Natural killer cell treated with Interleukin-12 subunit alpha and Interleukin-12 subunit beta and Interleukin-15 and Interleukin-18, amount 100 ng/mL, for 72 hours (primary cell): Measurements from ENCODE around the gene PCBP3. TPM values are rescaled to one million over a fixed set of nuclear protein-coding genes. Genes with fewer than 3 reads are reported as not detected.

Source experiments
- ATAC-seq, 2 donors: fragments of 150-1000 bp; cut with Tn5 transposase in 1 of 2; sonication (Bioruptor Pico), chemical (Tn5 transposase) in 1 of 2; 2 replicates each; pipeline ENCODE4 v1.10.0; 2021
- DNase-seq: peaks from one replicate; pipeline ENCODE4 v3.0.0; 2022; ENCODE audit warnings: low spot score
- H3K27ac Mint-ChIP-seq, 2 donors: 1 replicate in 1 of 2; 2 replicates in 1 of 2; pipeline ENCODE4 v1.8.0; 2022; ENCODE audit warnings: mixed read lengths in 2 of 2, mild to moderate bottlenecking in 1 of 2, moderate library complexity in 1 of 2
- H3K27me3 Mint-ChIP-seq, 2 donors: 1 replicate in 1 of 2; 2 replicates in 1 of 2; pipeline ENCODE4 v1.8.0; 2022; ENCODE audit warnings: mixed read lengths in 2 of 2
- H3K36me3 Mint-ChIP-seq: one replicate; pipeline ENCODE4 v1.8.0; 2022; ENCODE audit warnings: mixed read lengths
- H3K4me1 Mint-ChIP-seq, 2 donors: 1 replicate in 1 of 2; 2 replicates in 1 of 2; pipeline ENCODE4 v1.8.0; 2022; ENCODE audit warnings: low read depth in 2 of 2, mixed read lengths in 2 of 2, mild to moderate bottlenecking in 1 of 2
- H3K4me3 Mint-ChIP-seq: one replicate; pipeline ENCODE4 v1.8.0; 2022; ENCODE audit warnings: mixed read lengths
- H3K9me3 Mint-ChIP-seq: 2 replicates; pipeline ENCODE4 v1.8.0; 2022; ENCODE audit warnings: mixed read lengths
- total RNA-seq, 2 donors: library from RNA; stranded (reverse); gene quantifications; one replicate each; pipeline ENCODE4 v1.2.3, GENCODE V29; 2022

The PCBP3 gene
- total RNA-seq, 2 donors from 2014 or later: 0.43 to 1.4 TPM

DNA sequence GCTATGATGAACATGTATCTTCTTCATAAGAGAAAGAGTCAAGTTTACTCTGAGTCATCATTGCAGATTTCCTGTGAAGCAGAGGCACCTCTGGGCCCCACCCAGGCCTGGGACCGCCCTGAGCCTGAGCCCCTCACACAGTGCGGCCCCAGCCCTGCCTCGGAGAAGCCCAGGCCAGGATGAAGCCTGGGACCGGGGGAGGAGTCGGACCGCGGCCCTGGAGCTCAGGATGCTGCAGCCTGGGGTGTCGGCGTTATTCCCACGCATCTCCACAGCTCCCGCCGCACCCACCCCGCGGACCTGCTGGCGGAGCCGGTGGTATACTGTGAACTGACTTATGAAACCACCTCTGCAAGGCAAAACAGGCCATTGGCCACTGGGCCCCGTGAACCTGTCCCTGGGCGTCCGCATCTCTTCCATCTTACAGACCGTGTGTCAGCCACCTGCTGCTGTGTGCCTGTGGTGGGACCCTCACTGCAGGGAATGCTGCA, 335.7 kb downstream of the PCBP3 start:
- peaks cover 15 to 16% of the 10 kb centered on the region in 2 donors for H3K27me3 Mint-ChIP-seq
- ATAC-seq (no peak), DNase-seq (no peak)
- H3K27ac Mint-ChIP-seq: no peak overlapping the region
- no peaks in the 10 kb centered on the region for H3K9me3 Mint-ChIP-seq
- no peak overlapping the region for H3K4me3 Mint-ChIP-seq
- H3K36me3 Mint-ChIP-seq: no peaks in the 10 kb centered on the region
- peaks cover 8 to 13% of the 10 kb centered on the region in 2 donors for H3K4me1 Mint-ChIP-seq

DNA sequence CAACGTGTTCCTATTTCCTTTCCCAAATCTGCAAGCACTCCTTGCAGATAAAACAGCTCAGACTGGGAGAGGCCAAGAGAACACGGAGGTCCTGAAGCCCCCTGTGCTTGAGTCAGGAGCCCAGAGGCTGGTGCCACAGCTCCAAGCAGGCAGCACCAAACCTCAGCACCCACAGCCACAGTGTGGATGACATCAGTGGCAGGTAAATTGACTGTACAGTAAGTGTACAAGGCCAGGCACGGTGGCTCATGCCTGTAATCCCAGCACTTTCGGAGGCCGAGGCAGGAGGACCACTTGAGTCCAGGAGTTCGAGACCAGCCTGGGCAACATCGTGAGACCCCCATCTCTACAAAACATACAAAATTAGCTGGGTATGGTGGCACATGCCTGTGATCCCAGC, 336.1 kb downstream of the PCBP3 start:
- H3K9me3 Mint-ChIP-seq: peaks cover 2% of the 10 kb centered on the region
- peaks cover 17 to 18% of the 10 kb centered on the region in 2 donors for H3K27me3 Mint-ChIP-seq
- H3K27ac Mint-ChIP-seq: no peak overlapping the region
- DNase-seq (no peak), ATAC-seq (no peak)
- H3K4me1 Mint-ChIP-seq: peaks cover 9 to 16% of the 10 kb centered on the region in 2 donors
- no peak overlapping the region for H3K4me3 Mint-ChIP-seq
- H3K36me3 Mint-ChIP-seq: no peaks in the 10 kb centered on the region

DNA sequence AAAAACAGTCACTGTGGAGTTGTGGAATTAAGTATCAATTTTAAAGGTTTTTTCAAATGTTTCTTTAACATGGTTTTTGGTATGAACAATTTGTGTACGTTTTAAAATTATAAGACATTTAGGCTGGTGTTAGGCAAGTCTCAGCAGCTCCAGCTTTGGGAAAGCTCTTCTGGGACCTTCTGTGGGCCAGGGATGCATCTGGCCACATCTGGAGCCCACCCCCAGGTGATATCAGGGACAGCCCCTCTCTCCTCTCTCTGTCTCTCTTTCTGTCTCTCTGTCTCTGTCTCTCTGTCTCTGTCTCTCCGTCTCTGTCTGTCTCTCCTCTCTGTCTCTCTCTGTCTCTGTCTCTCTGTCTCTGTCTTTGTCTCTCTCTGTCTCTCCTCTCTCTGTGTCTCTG, 336.7 kb downstream of the PCBP3 start:
- no peak for DNase-seq
- no peak for ATAC-seq
- Mint-ChIP-seq H3K36me3 (no peaks in the 10 kb centered on the region), H3K4me3 (no peak overlapping the region), H3K4me1 (peaks cover 11 to 14% of the 10 kb centered on the region in 2 donors), H3K9me3 (peaks cover 6% of the 10 kb centered on the region), H3K27ac (no peak overlapping the region), H3K27me3 (peaks cover 20 to 24% of the 10 kb centered on the region in 2 donors)

DNA sequence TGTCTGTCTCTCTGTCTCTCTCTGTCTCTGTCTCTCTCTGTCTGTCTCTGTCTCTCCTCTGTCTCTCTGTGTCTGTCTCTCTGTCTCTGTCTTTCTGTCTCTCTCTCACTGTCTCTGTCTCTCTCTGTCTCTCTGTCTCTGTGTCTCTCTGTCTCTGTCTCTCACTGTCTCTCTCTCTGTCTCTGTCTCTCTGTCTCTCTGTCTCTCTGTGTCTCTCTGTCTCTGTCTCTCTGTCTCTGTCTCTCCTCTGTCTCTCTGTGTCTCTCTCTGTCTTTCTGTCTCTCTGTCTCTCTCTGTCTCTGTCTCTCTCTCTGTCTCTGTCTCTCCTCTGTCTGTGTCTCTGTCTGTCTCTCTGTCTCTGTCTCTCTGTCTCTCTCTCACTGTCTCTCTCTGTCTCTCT, 337.2 kb downstream of the PCBP3 start:
- Mint-ChIP-seq H3K36me3 (no peaks in the 10 kb centered on the region), H3K4me1 (peaks cover 6 to 10% of the 10 kb centered on the region in 2 donors), H3K4me3 (no peak overlapping the region), H3K27ac (no peak overlapping the region), H3K9me3 (peaks cover 6% of the 10 kb centered on the region), H3K27me3 (peaks cover 16 to 19% of the 10 kb centered on the region in 2 donors)
- no peak for ATAC-seq
- no peak for DNase-seq

DNA sequence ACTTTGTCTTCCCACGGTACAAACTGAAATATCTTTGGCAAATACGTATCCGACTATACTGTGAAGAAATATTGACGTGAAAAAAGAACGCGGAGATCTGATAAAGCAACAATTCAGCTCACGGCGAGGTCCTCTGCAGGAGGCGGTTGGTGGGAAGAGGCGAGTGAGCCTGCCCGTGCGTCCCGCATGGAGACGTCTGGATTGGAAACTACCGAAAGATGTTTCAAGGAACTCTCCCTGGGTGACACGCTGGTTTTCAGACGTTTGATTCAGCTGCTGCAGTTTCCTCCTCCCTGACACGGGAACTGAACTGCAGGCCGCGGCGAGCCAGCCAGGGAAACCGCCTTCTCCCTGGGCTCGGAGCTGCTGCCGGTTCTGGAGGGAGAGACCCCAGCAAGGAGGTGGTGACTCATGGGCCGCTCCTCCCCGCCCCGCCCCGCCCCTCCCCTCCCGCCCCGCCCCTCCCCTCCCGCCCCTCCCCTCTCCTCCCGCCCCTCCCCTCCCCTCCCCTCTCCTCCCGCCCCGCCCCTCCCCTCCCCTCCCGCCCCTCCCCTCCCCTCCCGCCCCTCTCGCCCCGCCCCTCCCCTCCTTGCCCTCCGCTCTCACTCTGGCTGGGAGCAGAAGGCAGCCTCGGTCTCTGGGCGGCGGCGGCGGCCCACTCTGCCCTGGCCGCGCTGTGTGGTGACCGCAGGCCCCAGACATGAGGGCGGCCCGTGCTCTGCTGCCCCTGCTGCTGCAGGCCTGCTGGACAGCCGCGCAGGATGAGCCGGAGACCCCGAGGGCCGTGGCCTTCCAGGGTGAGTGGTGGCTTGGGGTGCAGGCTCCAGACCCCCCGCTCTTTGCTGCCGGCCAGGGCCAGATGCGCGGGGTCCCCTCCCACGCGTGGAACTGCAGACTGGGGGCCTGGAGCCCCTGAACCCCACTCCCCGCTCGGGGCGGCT, 337.9 kb downstream of the PCBP3 start, which contains the start of gene COL6A1:
Gene COL6A1, plus strand, starts transcription at position 620 of the 941 bp plus-strand sequence. Its CDS starts 81 bp downstream, at position 701.
- no peak for DNase-seq
- Mint-ChIP-seq H3K9me3 (peaks cover 6% of the 10 kb centered on the region), H3K27me3 (peaks cover 8 to 16% of the 10 kb centered on the region in 2 donors), H3K4me1 (peaks cover 5 to 6% of the 10 kb centered on the region in 2 donors), H3K36me3 (no peaks in the 10 kb centered on the region), H3K4me3 (no peak within 1 kb of the TSS), H3K27ac (no peak within 1 kb of the TSS)
- ATAC-seq: peak; percentile 61 to 75

DNA sequence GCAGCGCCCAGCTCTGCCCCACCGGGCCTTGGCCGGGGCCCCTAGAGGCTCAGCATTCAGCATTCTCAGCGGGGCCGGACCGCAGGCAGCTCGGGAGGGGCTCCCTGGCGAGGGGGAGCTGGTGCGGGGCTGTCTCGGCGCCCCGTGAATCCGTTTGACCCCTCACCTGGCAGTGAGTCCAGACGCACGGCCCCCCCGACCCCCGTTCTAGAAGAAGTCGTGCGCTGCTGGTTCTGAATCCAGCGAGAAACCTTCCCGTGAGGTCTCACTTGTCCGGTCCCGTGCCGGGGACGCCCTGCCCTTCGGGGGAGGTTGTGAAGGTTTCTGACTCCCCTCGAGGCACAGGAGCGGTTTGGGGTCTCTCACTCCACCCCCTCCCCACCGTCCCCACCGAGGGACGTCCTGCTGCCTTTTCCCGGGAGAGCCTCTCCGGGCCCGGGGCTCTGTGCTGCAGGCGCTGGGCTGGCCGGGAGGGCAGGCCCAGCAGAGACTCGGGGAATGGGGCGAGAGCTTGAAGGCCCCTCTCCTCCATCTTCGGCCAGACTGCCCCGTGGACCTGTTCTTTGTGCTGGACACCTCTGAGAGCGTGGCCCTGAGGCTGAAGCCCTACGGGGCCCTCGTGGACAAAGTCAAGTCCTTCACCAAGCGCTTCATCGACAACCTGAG, 338.7 kb downstream of the PCBP3 start:
- no peak for ATAC-seq
- Mint-ChIP-seq H3K9me3 (peaks cover 6% of the 10 kb centered on the region), H3K27me3 (peaks cover 8 to 16% of the 10 kb centered on the region in 2 donors), H3K27ac (no peak overlapping the region), H3K4me3 (no peak overlapping the region), H3K36me3 (no peaks in the 10 kb centered on the region), H3K4me1 (peaks cover 5 to 6% of the 10 kb centered on the region in 2 donors)
- peak; percentile 52 for DNase-seq

DNA sequence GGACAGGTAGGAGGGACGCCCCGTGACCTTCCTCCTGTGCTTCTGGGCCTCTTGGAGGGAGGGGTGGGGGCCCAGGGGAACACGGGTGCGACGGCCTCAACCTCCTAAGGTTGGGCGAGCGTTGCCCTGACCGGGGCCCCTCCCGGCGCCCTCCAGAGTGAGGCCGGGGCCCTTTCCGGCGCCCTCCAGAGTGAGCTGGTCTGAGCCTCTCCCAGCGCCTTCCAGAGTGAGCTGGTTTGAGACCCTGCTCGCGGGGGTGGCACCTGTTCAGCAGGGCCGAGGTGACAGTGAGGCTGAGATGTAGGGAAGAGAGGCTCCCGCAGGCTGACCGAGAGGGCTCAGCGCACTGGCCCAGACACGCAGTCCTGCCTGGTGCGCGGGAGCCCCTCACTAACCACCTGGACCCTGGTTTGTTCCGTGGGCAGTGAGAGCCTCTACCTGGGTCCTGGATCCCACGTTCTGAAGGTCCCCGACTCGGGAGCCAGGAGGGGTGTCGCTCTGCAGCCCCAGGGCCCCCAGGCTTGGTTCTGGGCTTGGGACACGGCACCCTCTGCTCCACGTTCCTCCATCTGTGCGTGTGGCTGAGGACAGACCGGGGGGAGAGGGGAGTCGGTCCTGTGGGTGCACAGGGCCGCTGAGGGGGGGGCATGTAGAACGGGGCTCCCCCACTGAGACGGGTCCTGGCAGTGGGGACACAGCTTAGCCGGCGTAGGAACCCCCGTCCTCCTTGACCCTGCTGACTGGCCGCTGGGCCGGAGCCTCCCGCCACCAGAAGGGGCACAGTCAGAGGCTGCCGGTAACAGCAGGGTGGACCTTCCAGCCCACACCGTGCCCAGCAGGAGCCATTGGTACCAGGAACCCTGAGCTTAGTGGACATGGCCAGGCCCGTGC, 339.5 kb downstream of the PCBP3 start:
- peaks cover 8 to 16% of the 10 kb centered on the region in 2 donors for H3K27me3 Mint-ChIP-seq
- peaks cover 6% of the 10 kb centered on the region for H3K9me3 Mint-ChIP-seq
- H3K4me1 Mint-ChIP-seq: peaks cover 5 to 6% of the 10 kb centered on the region in 2 donors
- peak; percentile 56 for DNase-seq
- no peak overlapping the region for H3K27ac Mint-ChIP-seq
- H3K36me3 Mint-ChIP-seq: no peaks in the 10 kb centered on the region
- no peak overlapping the region for H3K4me3 Mint-ChIP-seq
- no peak for ATAC-seq

DNA sequence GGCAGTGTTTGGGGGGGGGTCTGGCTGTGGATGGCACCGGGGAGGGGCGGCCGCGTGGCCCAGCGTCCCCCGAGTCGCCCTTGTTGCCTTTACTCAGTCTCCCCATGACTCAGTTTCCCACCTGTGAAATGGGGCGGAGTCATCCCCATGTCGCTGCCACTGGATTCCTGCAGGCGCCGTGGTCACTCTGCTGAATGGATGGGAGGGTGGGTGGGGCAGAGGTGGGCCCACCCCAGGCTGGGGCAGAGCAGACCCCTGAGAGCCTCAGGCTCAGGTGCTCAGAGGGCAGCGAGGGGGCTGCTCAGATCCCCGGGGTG, 340.1 kb downstream of the PCBP3 start:
- H3K4me1 Mint-ChIP-seq: peaks cover 3 to 5% of the 10 kb centered on the region in 2 donors
- H3K9me3 Mint-ChIP-seq: peaks cover 6% of the 10 kb centered on the region
- H3K4me3 Mint-ChIP-seq: no peak overlapping the region
- no peaks in the 10 kb centered on the region for H3K36me3 Mint-ChIP-seq
- DNase-seq (no peak), ATAC-seq (no peak)
- peaks cover 8 to 13% of the 10 kb centered on the region in 2 donors for H3K27me3 Mint-ChIP-seq
- no peak overlapping the region for H3K27ac Mint-ChIP-seq

DNA sequence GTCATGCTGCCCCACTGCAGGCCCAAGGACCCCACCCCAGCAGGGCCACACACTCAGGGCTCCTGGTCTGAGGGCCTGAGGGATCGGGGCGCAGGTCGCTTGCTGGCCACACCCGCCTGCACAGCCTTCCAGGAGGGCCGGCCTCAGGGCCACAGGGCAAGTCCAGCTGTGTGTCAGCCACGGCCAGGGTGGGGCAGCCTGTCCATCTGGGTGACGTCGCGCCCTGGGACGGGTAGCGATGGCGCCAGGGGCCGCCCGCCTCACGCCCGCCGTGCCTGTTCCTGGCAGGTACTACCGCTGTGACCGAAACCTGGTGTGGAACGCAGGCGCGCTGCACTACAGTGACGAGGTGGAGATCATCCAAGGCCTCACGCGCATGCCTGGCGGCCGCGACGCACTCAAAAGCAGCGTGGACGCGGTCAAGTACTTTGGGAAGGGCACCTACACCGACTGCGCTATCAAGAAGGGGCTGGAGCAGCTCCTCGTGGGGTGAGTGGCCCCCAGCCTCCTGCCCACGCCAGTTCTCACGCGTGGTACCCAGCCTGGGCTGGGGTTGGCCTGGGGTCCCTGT, 340.5 kb downstream of the PCBP3 start:
- Mint-ChIP-seq H3K27ac (no peak overlapping the region), H3K27me3 (peaks cover 8 to 13% of the 10 kb centered on the region in 2 donors), H3K4me3 (no peak overlapping the region), H3K4me1 (peaks cover 3 to 5% of the 10 kb centered on the region in 2 donors), H3K9me3 (peaks cover 6% of the 10 kb centered on the region), H3K36me3 (no peaks in the 10 kb centered on the region)
- peak; percentile 50 for DNase-seq
- ATAC-seq: no peak

DNA sequence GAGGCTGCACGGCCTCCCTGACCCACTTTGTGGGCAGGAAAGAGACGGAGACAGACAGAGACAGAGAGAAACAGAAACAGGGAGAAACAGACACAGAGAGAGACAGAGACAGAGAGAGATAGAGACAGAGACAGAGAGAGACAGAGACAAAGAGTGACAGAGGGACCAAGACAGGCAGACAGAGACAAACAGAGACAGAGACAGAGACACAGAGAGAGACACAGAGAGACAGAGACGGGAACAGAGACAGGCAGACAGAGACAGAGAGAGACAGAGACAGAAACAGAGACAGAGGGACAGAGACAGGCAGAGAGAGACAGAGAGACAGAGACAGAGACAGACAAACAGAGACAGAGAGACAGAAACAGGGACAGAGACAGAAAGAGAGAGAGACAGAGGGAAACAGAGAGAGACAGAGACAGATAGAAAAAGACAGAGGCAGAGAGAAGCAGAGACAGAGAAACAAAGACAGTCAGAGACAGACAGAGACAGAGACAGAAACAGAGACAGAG, 341.1 kb downstream of the PCBP3 start:
- ATAC-seq (no peak), DNase-seq (no peak)
- peaks cover 6% of the 10 kb centered on the region for H3K9me3 Mint-ChIP-seq
- H3K27ac Mint-ChIP-seq: no peak overlapping the region
- peaks cover 8 to 11% of the 10 kb centered on the region in 2 donors for H3K27me3 Mint-ChIP-seq
- peaks cover 3 to 5% of the 10 kb centered on the region in 2 donors for H3K4me1 Mint-ChIP-seq
- no peak overlapping the region for H3K4me3 Mint-ChIP-seq
- H3K36me3 Mint-ChIP-seq: no peaks in the 10 kb centered on the region

DNA sequence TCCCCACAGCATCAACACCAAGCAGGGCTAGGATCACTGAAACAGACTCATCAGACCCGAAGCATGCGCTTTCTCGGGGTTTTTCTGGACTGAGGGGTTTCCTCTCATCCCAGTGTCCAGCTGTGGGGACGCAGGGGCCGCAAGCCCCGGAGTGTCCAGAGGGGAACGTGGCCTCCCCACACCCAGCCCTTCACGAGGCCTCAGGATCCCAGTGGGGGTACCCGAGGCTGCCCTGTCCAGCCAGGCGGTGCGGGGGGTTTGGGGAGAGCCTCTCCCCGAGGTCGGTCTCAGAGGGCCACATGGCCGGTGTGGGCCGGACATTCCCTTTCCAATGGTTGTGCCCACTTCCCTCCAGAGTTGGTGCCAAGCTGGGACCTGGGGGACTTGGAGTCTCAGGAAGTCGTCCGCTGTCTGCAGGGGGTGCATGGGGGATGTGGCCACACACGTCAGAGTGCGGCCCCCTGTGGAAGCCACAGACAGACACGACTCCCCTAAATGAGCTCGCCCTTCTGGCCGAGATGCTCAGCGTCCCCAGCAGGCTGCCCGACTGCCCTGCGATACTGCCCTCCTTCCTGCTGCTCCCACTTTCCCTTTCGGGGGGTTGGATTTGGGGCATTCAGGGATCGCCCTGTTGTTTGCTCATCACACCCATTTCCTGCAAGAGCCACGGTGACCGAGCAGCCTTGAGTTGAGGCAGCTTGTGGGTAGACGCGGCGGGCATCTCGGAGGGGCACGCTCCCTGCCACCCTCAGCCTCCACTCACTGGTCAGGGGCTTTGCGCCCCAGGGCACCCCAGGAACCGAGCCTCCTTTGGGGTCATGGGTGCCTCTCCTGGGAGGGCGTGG, 342.2 kb downstream of the PCBP3 start:
- peaks cover 3 to 5% of the 10 kb centered on the region in 2 donors for H3K4me1 Mint-ChIP-seq

More for the DNA sequence above, 342.2 kb downstream of the PCBP3 start:
- Mint-ChIP-seq H3K36me3 (no peaks in the 10 kb centered on the region), H3K4me3 (no peak overlapping the region), H3K27me3 (peaks cover 8 to 9% of the 10 kb centered on the region in 2 donors), H3K27ac (no peak overlapping the region), H3K9me3 (peaks cover 6% of the 10 kb centered on the region)
- ATAC-seq (no peak), DNase-seq (peak; percentile 47)
